NCI-H1417 treated with DMSO at 0.1 percent for 48 hours (cell line): Measurements from ENCODE around the gene AVPI1.
"Not testable (repeated sequence)": the region's sequence is repeated elsewhere in the genome, so short reads cannot be mapped to it uniquely, and the experiment has no call there.

Experiments used
- DNase-seq: peaks from one replicate; lab custom pipeline; 2025; lab: John Stamatoyannopoulos, UW

AVPI1 gene

DNA sequence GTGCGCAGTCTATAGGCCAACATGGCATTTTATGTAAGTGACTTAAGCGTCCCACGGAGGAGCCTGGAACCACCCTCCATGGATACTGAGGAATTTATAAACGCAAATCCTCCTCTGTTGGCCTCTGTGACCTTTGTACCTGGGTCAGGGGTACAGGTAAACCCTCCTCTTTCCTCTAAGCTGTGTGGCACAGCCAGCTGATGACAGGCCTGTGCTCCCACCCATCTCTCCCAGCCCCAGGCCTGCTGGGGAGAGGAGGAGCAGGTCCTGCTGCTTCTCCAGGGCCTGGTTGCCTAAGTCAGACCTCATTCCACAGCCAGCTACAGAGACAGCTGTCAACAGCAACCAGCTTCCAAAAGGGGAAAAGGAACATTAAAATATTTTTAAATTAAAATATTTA lies 5.0 kb downstream of the AVPI1 start:
- DNase-seq, result no peak

DNA sequence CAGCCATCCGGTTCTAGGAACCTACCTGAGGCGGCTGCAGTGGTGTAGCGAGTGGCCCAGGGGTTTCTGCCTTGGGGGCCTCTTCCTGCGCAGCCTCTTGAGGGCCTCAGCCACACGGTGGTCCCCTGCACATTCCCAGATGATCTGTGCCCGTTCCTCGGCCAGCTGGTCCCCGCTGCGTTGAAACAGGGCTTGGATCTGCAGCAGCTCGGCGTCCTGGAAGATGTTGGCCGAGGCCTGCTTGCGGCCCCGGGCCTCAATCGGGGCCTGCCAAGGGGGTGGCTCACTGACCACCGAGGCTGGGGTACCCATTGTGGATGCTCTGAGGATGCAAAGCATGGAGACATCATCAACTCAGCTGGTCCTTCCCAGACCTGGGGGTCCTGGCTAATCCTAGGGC lies 7.4 kb downstream of the AVPI1 start:
- no peak for DNase-seq

- DNase-seq, result no peak
Measured at GRCh38 chr10:97676770-97677581, 10.1 kb downstream of the AVPI1 start.

- DNase-seq, result no peak
Measured at GRCh38 chr10:97675222-97675621, 11.8 kb downstream of the AVPI1 start.

DNA sequence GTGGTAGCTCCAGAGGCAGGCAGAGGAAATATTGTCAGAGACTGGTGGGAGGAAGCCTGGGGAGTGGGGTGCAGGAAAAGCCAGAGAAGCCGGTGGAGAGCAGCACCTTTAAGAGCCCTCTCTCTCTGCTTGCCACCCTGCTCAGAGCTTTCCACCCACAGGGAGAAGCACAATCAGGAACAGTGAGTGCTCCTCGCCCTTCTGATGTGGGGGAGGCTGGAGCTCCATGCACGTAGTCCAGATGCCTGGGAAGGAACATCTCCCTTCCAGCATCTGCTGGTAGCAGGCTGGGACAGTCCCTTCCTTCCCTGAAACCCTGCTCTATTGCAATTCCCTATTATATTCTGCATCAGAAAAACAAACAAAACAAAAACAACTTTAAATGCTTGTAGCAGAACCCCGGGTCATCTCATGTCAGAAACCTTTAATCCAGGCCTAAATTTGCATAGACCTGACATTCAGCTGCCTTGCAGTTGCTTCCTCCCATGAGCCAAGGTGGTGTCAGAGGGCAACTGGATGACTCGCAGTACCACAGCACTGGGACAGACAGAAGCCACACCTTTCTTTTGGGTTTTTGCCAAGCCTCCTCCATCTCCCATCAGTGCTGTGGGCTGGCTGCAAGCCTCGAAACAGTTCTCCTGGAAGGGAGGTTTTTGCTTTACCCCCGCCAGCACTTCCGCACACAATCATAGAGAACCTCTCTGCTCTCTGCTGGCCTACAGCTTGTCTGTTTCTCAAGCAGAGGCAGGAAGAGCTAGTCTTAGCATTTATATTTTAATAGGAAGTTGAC lies 13.1 kb downstream of the AVPI1 start:
- DNase-seq, result no peak

DNA sequence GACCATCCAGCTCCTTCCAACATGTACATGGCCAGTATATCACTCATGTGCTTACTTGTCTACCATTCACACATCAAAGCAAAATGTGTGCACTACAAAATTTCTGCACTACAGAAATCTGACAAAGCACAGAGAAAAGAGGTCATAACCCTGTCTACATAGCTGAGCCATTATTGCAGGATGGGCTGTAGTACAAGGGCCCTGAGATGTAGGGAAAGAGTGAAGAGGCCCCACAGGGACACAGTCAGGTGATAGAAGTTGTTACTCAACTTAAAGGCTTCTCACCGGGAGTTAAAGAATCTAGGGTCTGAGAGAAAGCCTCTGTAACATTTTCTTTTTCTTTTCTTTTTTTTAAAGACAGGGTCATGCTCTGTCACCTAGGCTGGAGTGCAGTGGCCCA lies 17.5 kb downstream of the AVPI1 start:
- no peak for DNase-seq

DNA sequence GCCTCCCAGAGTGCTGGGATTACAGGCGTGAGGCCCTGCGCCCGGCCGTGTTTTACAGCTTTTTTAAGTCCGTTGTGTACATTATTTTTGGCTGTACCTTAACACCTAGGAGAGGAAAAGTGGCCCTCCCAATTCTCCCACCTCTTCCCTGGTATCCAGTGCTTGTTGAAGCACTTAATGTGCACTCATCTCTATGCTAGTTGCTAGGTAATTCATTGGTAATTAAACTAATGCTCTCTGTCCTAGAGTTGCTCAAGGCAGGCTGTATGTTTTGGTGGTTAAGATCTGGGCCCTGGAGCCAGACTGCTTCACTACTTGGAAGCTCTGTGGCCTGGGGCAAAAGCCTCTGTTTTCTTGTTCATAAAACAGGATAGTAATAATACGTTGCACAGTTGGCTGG lies 19.6 kb downstream of the AVPI1 start:
- no peak for DNase-seq

GRCh38 chr10:97666992-97667391 lies 20.0 kb downstream of the AVPI1 start:
- no peak for DNase-seq

- DNase-seq, result no peak
Measured at GRCh38 chr10:97664282-97664850, 22.7 kb downstream of the AVPI1 start.

DNA sequence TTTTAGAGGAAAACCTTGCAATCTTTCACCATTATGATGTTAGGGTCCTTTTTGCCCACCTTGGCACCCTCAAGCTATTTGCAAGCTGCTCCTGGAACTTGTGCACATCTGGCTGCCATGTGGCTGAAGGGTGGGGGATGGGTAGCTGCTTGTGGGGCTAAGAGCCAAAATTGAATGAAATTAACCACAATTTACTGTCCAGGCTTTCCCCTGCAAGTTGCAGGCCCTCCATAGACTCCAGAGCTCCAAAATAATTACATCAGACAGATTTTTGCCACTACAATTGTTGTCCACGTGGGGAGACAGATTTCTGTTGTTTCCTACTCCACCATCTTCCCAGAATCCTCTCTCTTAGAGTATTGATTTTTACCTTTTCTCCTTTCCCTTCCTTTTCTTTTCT lies 27.5 kb downstream of the AVPI1 start:
- no peak for DNase-seq

GRCh38 chr10:97656777-97657176 lies 30.3 kb downstream of the AVPI1 start:
- DNase-seq, result no peak

- DNase-seq, result no peak
Measured at GRCh38 chr10:97651773-97652172, 35.3 kb downstream of the AVPI1 start.

- no peak for DNase-seq
Measured at GRCh38 chr10:97650726-97651125, 36.3 kb downstream of the AVPI1 start.

DNA sequence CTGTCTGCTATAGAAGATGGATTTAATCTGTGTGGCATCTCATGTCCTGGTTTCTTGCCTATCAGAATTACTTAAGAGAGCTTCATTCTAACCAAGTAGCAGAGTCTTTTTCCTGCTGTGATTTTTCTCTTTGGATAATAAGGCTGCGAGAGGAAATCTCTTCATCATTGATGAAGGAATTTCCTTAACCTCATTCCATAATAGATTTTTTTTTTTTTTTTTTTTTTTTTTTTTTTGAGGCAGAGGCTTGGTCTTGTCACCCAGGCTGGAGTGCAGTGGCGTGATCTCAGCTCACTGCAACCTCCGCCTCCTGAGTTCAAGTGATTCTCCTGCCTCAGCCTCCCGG lies 37.7 kb downstream of the AVPI1 start:
- DNase-seq, result not testable (repeated sequence)

DNA sequence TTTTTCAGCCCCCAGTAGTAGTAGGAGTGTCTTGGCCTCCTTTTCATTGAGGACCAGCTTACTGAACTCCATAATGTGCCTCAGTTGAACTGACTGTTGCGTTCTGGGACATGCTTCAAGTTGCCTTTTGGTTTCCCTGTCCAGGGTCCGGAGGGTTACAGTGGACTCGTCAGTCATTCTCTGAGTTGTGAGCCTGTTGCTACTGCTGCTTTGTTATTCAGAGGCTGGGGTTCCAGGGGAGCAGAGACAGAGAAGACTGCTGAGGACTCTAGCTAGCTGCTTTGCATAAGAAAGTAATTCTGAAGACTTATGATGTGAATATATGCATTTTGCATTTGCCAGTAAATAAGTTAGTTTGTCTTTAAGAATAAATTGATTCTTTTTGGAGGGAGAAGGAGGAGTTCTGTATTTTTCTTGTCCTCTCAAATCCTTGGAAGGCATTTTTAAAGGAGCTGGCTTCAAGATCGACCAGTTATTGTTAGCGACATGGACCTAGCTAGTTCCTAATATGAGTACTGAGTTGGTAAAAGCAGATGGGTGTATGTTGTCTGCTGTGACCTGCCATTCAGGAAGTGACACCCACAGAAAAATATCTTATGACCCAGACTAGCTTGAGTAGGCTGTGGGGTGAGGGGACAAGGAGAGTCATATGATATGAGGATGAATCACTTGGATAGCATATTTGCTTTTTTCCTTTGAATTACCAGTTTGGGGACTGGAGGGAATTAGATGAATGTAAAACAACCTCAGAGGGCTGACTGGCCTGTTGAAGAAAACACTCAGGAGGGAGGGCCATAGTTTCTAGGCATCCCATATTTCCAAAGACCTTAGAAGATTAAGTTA lies 38.3 kb downstream of the AVPI1 start:
- no peak for DNase-seq

DNA sequence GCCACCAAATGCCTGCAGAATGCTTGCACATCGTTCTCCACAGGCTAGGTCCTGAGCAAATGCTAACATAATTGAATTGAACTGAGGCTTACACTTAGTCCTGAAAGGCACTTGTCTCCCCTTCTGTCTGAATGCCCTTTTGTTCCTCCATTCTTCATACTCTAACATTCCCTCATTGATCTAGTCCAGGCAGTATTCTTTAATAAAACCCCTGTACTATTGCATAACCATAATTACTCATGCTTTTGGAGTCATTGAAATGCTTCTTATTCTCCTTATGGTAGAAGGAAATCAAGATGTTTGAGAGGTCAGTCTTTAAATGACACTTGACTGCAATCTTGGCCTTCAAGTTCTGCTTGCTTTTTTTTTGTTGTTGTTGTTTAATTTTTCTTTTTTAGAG lies 39.5 kb downstream of the AVPI1 start:
- no peak for DNase-seq

- DNase-seq, result no peak
Measured at GRCh38 chr10:97644936-97645335, 42.1 kb downstream of the AVPI1 start.

GRCh38 chr10:97643441-97643985 lies 43.5 kb downstream of the AVPI1 start:
- no peak for DNase-seq

- DNase-seq, result not testable (repeated sequence)
Measured at GRCh38 chr10:97642471-97643159, 44.4 kb downstream of the AVPI1 start.

DNA sequence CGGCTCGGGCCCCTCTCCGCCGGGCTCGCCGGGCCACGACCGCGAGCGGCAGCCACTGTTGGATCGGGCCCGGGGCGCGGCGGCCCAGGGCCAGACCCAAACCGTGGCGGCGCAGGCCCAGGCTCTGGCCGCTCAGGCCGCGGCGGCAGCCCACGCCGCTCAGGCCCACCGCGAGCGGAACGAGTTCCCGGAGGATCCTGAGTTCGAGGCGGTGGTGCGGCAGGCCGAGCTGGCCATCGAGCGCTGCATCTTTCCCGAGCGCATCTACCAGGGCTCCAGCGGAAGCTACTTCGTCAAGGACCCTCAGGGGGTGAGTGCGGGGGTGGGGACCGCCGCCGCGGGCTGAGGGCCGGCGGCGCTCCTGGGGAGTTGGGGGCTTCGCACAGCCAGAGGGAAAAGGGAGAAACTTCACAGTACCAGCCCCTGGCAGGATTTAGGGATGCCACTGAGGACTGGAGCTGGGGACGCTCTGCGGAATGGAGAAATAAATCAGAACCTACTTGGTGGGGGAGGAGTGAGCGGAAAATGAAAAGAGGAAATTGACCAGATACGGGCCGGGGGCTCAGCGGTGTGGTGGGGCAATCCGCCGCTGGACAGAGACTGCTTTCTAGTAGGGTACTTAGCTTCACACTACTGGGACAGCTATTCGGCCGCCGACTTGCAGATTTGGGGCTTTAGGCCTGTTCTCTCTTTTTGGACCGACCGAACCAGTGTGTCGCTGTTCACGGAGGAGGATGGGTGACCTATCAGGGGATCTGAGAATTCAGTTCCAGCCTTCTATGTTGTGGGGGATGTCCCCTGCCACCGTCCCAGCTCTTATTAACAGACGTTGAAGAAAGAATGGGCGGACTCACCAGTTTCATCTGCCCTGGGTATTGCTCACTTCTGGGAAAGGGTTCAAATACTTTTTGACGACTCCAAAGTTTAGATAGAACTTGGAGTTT lies 45.9 kb downstream of the AVPI1 start:
- DNase-seq, result no peak
